Spinal cord (tissue), 10 donors: ENCODE measurements around the gene ALDH2. TPM values are rescaled to one million over a fixed set of nuclear protein-coding genes. Genes with fewer than 3 reads are reported as not detected.

Experiments used
- DNase-seq, 6 donors: peaks; one replicate each; pipeline versions ENCODE4 v3.0.0 to v3.0.0-alpha.2; 2013 to 2015; ENCODE audit warnings: low spot score in 6 of 6, low read depth in 4 of 6
- H3K27ac ChIP-seq: one replicate; pipeline ENCODE4 v1.5.1; 2013; ENCODE audit warnings: low read depth, low read length, control low read depth
- H3K27me3 ChIP-seq: one replicate; pipeline ENCODE4 v1.6.1; 2013; ENCODE audit warnings: low read length; ENCODE audit not compliant: control insufficient read depth, insufficient read depth
- H3K36me3 ChIP-seq: one replicate; pipeline ENCODE4 v1.6.1; 2013; ENCODE audit warnings: low read length; ENCODE audit not compliant: control insufficient read depth, insufficient read depth
- H3K4me1 ChIP-seq: one replicate; pipeline ENCODE4 v1.6.1; 2013; ENCODE audit warnings: low read length; ENCODE audit not compliant: control insufficient read depth, insufficient read depth
- H3K4me3 ChIP-seq: one replicate; pipeline ENCODE4 v1.5.1; 2013; ENCODE audit warnings: low read depth, low read length, control low read depth
- H3K9me3 ChIP-seq: one replicate; pipeline ENCODE4 v1.6.1; 2013; ENCODE audit warnings: low read length; ENCODE audit not compliant: control insufficient read depth, insufficient read depth
- WGBS: methylation state at CpG from one replicate; pipeline ENCODE4 v1.1.5; 2013; ENCODE audit warnings: missing lambda C conversion rate; ENCODE audit not compliant: insufficient coverage; 5-methylcytosine and 5-hydroxymethylcytosine counted together
- polyA plus RNA-seq, 2 donors: library from polyadenylated mRNA; unstranded; fragments of 120-200 nt; gene quantifications; one replicate each; pipeline ENCODE4 v1.2.1, GENCODE V29; 2013; ENCODE audit not compliant: insufficient read length in 2 of 2
- total RNA-seq, 2 donors: library from RNA; depleted of rRNA in 1 of 2; stranded (reverse); fragments of 120-200 nt in 1 of 2; fragments of >200 nt in 1 of 2; gene quantifications; one replicate each; pipeline versions ENCODE4 v1.2.3 to v1.2.4, GENCODE V29; 2013 to 2014
- donor health status: healthy.

ALDH2 gene
- total and polyA plus RNA-seq, 4 donors = 45.4 to 172 (median 108) TPM

DNA sequence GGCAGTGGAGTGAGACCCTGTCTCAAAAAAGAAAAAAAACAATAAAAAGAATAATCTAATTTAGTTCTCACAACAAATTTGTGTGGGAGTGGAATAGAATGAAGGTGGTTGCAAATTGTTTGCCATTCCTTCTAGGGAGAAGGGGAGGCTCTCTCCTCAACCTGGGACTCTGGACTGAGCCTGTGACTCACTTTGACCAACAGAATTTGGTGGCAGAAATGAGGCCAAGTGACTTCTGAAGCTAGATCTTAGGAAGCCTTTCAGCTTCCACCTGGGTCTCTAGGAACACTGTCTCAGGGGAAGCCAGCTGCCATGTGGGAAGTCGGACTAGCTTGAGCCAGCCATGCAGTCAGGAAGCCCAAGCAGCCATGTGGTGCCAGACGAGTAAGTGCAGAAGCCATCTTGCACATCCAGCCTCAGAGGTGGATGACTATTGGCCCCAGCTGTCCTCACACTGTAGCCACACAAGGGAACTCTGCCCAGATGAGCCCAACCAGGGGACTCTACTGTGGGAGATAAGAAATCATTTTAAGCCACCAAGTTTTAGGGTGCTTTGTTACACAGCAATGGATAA is 14.4 kb downstream of the ALDH2 start:
- DNase-seq = no peak
- no peak overlapping the region for H3K4me3 ChIP-seq
- WGBS = 100% methylated on average over 2 of the region's 2 CpGs
- no peaks in the 10 kb centered on the region for H3K9me3 ChIP-seq
- H3K4me1 ChIP-seq = peaks cover 3% of the 10 kb centered on the region
- H3K36me3 ChIP-seq = peaks cover 61% of the 10 kb centered on the region
- H3K27me3 ChIP-seq = no peaks in the 10 kb centered on the region
- no peak overlapping the region for H3K27ac ChIP-seq

DNA sequence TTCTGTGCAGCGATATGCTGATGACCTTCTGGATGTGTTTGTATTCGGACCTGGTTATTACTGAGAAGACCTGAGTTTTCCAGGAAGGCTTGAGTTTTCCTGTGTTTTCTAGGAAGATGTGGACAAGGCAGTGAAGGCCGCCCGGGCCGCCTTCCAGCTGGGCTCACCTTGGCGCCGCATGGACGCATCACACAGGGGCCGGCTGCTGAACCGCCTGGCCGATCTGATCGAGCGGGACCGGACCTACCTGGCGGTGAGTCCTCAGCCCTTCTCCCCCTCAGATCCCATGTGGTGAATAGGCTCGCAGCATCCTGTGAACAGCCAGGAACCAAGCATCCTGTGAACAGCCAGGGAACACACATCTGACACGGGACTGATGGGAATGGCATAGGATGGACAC is 16.3 kb downstream of the ALDH2 start:
- H3K27me3 ChIP-seq = no peaks in the 10 kb centered on the region
- no peak overlapping the region for H3K4me3 ChIP-seq
- peaks cover 67% of the 10 kb centered on the region for H3K36me3 ChIP-seq
- 98% methylated on average over 13 of the region's 17 CpGs for WGBS
- DNase-seq = no peak
- H3K27ac ChIP-seq = no peak overlapping the region
- no peaks in the 10 kb centered on the region for H3K9me3 ChIP-seq
- H3K4me1 ChIP-seq = no peaks in the 10 kb centered on the region

DNA sequence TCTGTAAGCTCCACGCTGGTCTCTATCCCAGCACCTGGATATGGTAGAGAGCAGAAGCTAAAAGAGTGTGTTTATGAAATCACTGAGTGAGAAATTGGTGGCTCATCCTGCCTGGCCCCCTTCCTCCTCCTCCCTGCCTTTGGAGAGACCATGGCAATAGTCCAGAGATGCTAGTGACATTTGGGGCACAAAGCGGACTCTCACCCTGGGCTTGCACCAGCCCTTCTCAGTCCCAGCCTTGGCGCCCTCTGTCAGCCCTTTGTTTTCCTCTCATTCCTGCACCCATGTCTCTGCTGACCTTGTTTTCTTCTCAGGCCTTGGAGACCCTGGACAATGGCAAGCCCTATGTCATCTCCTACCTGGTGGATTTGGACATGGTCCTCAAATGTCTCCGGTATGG is 18.2 kb downstream of the ALDH2 start:
- Histone ChIP-seq H3K27ac (no peak overlapping the region), H3K4me3 (no peak overlapping the region), H3K9me3 (no peaks in the 10 kb centered on the region), H3K27me3 (no peaks in the 10 kb centered on the region), H3K4me1 (no peaks in the 10 kb centered on the region), H3K36me3 (peaks cover 68% of the 10 kb centered on the region)
- DNase-seq = no peak
- 91% methylated on average over 2 of the region's 4 CpGs for WGBS

DNA sequence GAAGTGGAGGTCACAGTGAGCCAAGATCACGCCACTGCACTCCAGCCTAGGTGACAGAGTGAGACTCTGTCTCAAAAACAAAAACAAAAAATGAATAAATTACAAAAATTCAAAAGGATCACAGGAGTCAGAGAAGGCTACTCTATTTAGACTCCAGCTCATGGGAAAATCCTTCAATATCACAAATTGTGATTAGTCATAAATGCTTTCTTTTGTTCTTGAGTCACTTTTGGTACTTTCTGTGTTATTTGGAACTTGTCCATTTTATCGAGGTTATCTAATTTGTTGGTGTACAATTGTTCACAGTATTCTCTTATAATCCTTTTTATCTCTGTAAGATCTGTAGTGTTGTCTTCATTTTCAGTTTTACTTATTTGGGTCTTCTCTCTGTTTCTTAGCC is 18.9 kb downstream of the ALDH2 start:
- H3K27ac ChIP-seq = no peak overlapping the region
- no peak for DNase-seq

DNA sequence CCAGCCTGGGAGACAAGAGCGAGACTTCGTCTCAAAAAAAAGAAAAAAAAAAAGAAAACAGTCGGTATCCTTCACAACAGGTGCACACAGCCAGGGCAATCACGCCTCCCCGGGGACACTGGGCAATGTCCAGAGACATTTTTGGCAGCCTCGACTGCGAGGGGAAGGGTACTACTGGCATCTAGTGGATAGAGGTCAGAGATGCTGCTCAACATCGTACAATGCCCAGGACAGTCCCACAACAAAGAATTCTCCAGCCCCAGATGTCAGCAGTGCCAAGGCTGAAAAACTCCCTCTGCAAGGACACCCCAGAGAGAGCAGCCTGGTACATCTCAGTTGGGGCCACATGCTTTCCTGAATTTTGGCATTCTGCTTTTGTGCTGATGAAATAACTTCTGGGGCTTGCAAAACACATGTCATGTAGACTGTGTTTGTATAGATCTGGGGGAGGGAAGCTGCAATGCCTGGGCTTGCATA is 21.5 kb downstream of the ALDH2 start:
- H3K9me3 ChIP-seq = no peaks in the 10 kb centered on the region
- H3K4me1 ChIP-seq = no peaks in the 10 kb centered on the region
- H3K36me3 ChIP-seq = peaks cover 82% of the 10 kb centered on the region
- peak in 1 of 6 donors; percentile 18 for DNase-seq
- H3K27ac ChIP-seq = no peak overlapping the region
- H3K27me3 ChIP-seq = no peaks in the 10 kb centered on the region
- no peak overlapping the region for H3K4me3 ChIP-seq
- WGBS = 28% methylated on average over 3 of the region's 8 CpGs

More for the DNA sequence above, 18.9 kb downstream of the ALDH2 start:
- Histone ChIP-seq H3K4me1 (no peaks in the 10 kb centered on the region), H3K9me3 (no peaks in the 10 kb centered on the region), H3K27me3 (no peaks in the 10 kb centered on the region), H3K4me3 (no peak overlapping the region), H3K36me3 (peaks cover 70% of the 10 kb centered on the region)
- no CpG with 5 or more reads among the region's 2 CpGs for WGBS

DNA sequence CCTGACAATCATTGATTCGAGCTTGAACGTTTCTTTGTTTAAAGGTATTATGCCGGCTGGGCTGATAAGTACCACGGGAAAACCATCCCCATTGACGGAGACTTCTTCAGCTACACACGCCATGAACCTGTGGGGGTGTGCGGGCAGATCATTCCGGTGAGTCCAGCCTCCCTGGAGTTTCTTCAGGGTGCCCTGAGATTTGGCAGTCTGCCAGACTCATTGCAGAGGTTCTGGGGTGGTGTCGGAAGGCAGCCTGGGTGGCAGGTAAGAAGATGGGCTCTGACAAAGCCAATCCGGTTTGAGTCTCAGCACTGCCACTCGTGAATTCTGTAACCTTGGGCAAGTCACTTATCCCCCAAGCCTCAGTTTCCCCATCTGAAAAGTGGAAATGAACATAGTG is 23.0 kb downstream of the ALDH2 start:
- WGBS = 85% methylated on average over 7 of the region's 11 CpGs
- peaks cover 77% of the 10 kb centered on the region for H3K36me3 ChIP-seq

DNA sequence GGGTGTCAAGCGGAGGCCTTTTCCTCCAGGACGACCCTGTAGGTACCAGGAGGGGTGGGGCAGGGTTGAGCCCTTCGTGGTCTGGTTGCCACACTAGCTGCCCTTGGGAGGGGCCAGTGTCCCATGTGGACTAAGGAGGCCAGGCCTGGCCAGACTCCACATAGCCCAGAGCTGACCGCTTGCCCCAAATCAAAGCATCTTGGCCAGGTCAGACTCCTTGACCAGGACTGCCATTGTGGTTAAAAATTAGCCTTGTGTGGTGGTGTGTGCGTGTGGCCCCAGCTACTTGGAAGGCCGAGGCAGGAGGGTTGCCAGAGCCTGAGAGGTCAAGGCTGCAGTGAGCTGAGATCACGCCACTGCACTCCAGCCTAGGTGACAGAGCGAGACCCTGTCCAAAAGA is 24.8 kb downstream of the ALDH2 start:
- no peak for DNase-seq
- Histone ChIP-seq H3K27ac (no peak overlapping the region), H3K4me3 (no peak overlapping the region), H3K9me3 (no peaks in the 10 kb centered on the region), H3K36me3 (peaks cover 77% of the 10 kb centered on the region), H3K27me3 (no peaks in the 10 kb centered on the region), H3K4me1 (no peaks in the 10 kb centered on the region)
- 92% methylated on average over 8 of the region's 8 CpGs for WGBS

More for the DNA sequence above, 23.0 kb downstream of the ALDH2 start:
- DNase-seq = no peak
- no peaks in the 10 kb centered on the region for H3K27me3 ChIP-seq
- no peaks in the 10 kb centered on the region for H3K4me1 ChIP-seq
- no peak overlapping the region for H3K4me3 ChIP-seq
- no peaks in the 10 kb centered on the region for H3K9me3 ChIP-seq
- H3K27ac ChIP-seq = no peak overlapping the region

DNA sequence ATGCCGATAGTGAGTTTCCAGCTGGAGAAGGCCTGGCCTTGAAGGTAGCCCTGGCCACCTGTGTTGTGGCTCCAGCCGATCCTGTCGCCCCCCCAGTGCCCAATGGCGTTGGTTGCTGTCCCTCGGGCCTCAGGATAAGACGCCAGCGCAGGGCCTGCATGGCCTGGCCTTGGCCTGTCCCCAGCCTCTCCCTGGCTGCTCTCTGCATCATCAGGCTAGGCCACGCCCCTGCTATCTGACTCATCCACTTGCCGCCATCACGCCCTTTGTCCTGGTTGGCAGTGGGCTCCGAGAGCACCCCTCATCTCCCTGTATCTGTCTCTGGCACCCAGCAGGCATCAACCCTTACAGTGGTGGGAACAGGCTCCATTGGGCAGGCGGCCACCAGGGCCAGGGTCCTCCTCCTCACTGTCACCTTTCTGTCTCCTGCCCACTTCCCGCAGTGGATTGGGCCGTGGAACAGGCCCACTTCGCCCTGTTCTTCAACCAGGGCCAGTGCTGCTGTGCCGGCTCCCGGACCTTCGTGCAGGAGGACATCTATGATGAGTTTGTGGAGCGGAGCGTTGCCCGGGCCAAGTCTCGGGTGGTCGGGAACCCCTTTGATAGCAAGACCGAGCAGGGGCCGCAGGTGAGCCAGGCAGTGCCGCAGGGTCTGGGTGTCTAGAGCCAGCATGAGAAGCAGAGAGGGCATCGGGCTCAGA is 25.6 kb downstream of the ALDH2 start:
- Histone ChIP-seq H3K36me3 (peaks cover 76% of the 10 kb centered on the region), H3K4me3 (no peak overlapping the region), H3K27me3 (no peaks in the 10 kb centered on the region), H3K27ac (no peak overlapping the region), H3K9me3 (no peaks in the 10 kb centered on the region), H3K4me1 (no peaks in the 10 kb centered on the region)
- WGBS = 95% methylated on average over 25 of the region's 27 CpGs
- DNase-seq = no peak

DNA sequence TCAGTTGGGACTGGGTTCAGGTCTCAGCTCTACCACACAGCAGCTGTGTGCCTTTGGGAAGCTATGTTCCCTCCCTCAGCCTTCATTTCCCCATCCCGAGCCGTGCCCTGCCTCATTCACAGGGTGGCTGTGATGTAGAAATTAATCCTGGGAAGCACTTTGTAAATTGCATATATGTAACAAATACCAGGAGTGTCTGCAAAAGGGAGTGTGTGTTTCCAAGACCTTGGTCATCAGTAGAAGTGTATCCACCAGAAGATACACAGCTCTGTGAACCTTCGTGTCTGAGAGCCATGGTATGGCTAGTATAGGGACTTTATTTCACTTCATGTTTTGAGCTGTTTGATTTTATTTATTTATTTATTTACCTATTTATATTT is 26.1 kb downstream of the ALDH2 start:
- no CpG with 5 or more reads among the region's 3 CpGs for WGBS
- Histone ChIP-seq H3K4me3 (no peak overlapping the region), H3K36me3 (peaks cover 75% of the 10 kb centered on the region), H3K9me3 (no peaks in the 10 kb centered on the region), H3K4me1 (no peaks in the 10 kb centered on the region), H3K27ac (no peak overlapping the region), H3K27me3 (no peaks in the 10 kb centered on the region)
- no peak for DNase-seq

DNA sequence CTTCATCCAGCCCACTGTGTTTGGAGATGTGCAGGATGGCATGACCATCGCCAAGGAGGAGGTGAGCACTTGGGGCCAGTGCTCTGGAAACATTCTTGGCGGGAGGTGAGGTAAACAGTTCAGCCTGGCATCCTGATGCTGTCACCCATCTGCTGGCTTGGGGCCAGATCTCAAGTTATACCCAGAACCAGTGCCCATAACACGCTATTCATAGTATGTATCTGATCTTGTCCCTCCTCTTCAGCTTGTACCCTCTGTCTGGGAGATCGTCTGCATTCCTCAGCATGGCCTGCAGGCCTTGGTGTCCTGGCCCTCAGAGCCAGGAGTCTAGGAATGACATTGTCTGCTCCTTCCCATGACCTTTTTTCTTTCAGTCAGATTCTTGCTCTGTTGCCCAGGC is 31.4 kb downstream of the ALDH2 start:
- WGBS = 94% methylated on average over 4 of the region's 4 CpGs
- Histone ChIP-seq H3K27me3 (no peaks in the 10 kb centered on the region), H3K4me1 (no peaks in the 10 kb centered on the region), H3K27ac (no peak overlapping the region), H3K36me3 (peaks cover 65% of the 10 kb centered on the region), H3K9me3 (no peaks in the 10 kb centered on the region), H3K4me3 (no peak overlapping the region)
- DNase-seq = no peak
